GM12892 (cell line): ENCODE data around the gene MTHFSD.

Experiments used
- POLR2A ChIP-seq: IDR thresholded peaks from 2 replicates; pipeline ENCODE4 v1.6.1; 2011; ENCODE audit warnings: low read depth, low read length, control low read depth
- POLR2AphosphoS5 ChIP-seq: IDR thresholded peaks from 2 replicates; pipeline ENCODE4 v1.6.1; 2011; ENCODE audit warnings: low read depth, low read length, control low read depth
- TAF1 ChIP-seq: IDR thresholded peaks from 2 replicates; pipeline ENCODE4 v1.6.1; 2011; ENCODE audit warnings: low read depth, mild to moderate bottlenecking, control low read depth, low read length, borderline replicate concordance

- TF ChIP-seq POLR2A (no peak), POLR2AphosphoS5 (no peak), TAF1 (no peak)
Measured at GRCh38 chr16:86500708-86501510, 54.1 kb downstream of the MTHFSD start.
